ENCODE data around the gene RBM19. TPM values are rescaled to one million over a fixed set of nuclear protein-coding genes. Genes with fewer than 3 reads are reported as not detected.

The RBM19 gene
- total RNA-seq, 2 donors from 2014 or later, result 46.9 to 77.8 TPM

DNA sequence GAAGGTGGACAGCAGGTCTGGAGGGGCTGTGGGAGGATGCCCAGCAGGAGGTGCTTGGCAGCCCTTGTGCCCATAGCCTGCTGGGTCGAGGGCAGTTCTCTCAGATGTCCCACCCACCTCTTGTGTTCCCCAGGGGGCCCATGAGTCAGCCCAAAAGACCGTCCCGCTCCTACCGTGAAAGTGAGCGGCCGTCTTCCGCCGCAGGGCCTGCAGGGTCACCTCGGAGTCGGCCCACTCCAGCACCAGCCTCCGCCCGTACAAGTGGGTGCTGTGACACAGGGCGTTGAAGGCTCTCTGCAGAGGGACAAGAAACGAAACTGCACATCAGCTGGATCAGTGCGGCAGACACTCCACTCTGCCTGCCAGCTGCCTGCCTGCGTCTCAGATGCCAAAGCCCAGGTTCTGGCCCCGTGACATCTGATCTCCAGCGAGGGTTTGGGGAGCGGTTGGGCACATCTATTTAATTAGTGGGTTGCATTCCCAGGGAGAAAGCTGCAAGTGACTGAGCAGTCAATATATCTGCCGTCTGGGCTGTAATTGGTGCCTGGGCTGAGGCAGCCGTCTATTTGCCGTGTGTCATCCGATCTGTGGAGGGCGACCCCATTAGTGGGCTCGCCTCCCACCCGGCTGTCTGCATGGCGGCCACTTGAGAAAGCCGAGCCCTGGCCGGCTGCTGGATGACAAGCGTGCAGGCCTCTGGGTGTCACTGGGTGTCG is 121.5 kb downstream of the RBM19 start:
- ATAC-seq (peak in 1 of 2 donors; percentile 7), DNase-seq (ENCODE audit: low spot score) (no peak)
- Mint-ChIP-seq H3K9me3 (no peaks in the 10 kb centered on the region), H3K36me3 (peaks cover 6% of the 10 kb centered on the region), H3K4me3 (no peak overlapping the region), H3K27ac (no peak overlapping the region), H3K27me3 (no peaks in the 10 kb centered on the region), H3K4me1 (ENCODE audit: low read depth in 2 of 2) (no peaks in the 10 kb centered on the region)

DNA sequence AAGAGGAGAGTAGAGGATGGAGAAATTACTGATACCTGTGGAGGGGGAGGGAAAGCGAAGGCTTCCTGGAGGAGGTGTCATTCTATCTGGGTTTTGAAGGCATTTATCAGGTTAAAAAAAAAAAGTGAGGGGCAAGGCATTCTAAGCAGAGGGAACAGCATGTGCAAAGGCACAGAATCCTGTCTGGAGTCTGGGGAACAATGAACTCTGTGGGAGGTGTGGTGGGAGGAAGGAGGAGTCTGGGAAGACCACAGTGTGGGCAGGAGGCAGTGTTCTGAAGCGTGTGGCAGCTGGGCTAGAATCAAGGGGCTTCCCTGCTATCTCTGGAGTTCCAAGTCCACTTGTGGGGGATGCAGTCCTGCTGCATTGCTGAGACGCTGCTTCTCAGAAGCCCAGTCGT is 123.4 kb downstream of the RBM19 start:
- H3K27me3 Mint-ChIP-seq, result no peaks in the 10 kb centered on the region
- H3K4me3 Mint-ChIP-seq, result no peak overlapping the region
- H3K27ac Mint-ChIP-seq, result no peak overlapping the region
- H3K4me1 Mint-ChIP-seq (ENCODE audit: low read depth in 2 of 2), result no peaks in the 10 kb centered on the region
- H3K36me3 Mint-ChIP-seq, result peaks cover 6% of the 10 kb centered on the region
- H3K9me3 Mint-ChIP-seq, result no peaks in the 10 kb centered on the region
- no peak for ATAC-seq
- no peak for DNase-seq (ENCODE audit: low spot score)

DNA sequence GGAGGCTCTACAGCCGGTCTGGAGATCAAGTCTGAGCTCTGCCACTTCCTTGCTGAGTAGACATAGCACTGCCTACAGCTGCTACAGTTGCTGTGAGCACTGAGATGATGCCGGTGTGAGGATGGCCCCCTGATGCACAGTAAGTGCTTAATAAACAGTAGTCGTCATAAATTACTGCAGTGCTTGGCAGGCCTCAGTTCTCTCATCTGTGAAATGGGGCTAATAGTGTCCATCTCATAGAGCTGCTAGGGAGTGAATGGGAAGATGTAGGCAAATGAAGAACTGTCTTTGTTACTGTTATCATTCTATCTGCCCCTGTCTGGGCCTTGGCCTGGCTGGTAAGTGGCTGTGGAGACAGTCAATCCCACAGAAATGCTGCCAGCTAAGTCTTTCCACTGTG is 124.3 kb downstream of the RBM19 start:
- Mint-ChIP-seq H3K4me1 (ENCODE audit: low read depth in 2 of 2) (no peaks in the 10 kb centered on the region), H3K27ac (no peak overlapping the region), H3K27me3 (no peaks in the 10 kb centered on the region), H3K4me3 (no peak overlapping the region), H3K9me3 (no peaks in the 10 kb centered on the region), H3K36me3 (peaks cover 6% of the 10 kb centered on the region)
- DNase-seq (ENCODE audit: low spot score) (no peak), ATAC-seq (no peak)

DNA sequence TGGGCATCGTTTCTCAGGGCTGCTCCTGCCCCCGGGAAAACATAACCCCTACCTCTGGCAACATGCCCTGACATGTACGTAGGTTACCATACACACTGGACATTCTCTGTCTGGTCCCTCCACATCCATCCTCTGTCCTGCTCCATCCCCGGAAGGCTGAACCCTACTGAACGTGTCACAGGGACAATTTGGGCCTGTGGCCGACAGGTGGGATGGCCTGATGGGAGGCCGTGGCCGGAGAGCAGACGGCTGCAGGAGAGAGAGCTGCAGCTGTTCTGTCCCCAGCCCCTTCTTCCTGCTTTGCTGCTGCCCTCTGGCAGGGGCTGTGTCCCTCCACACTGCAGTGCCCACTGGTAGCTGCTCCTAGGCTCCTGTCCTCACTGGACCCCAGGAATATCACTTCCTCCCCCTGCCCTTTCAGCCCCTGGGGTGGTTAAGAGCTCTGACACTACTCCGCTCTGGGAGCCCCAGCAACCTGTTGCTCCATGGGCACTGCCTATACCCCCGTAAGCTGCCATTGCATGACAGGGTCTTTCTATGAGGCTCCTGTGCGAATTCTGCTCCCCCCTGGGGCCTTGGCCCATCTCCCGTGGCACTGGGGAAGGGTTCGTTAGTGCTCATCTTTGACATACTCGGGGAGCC is 125.6 kb downstream of the RBM19 start:
- DNase-seq (ENCODE audit: low spot score) (no peak), ATAC-seq (no peak)
- no peaks in the 10 kb centered on the region for H3K9me3 Mint-ChIP-seq
- peaks cover 6% of the 10 kb centered on the region for H3K36me3 Mint-ChIP-seq
- H3K4me3 Mint-ChIP-seq, result no peak overlapping the region
- no peak overlapping the region for H3K27ac Mint-ChIP-seq
- H3K4me1 Mint-ChIP-seq (ENCODE audit: low read depth in 2 of 2), result no peaks in the 10 kb centered on the region
- no peaks in the 10 kb centered on the region for H3K27me3 Mint-ChIP-seq

DNA sequence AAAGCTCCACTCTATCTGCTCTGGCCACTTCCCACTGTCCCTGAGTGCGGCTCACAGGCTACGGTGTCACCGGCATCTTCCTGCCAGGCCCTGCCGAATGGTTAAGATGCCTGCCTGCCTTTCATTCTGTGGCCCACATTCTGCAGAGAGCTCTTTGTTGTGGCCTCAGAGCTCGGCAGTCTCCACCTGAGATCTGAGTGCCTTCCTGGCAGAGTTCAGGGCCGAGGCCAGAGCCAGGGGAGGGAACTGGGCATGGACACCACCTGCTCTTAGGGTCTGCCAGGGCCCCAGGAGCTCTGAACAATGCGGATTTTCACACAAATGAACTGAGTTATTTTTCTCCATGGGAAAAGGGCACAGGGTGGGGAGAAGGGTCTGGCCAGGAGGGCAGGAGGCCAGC is 127.2 kb downstream of the RBM19 start:
- no peaks in the 10 kb centered on the region for H3K9me3 Mint-ChIP-seq
- peaks cover 6% of the 10 kb centered on the region for H3K36me3 Mint-ChIP-seq
- DNase-seq (ENCODE audit: low spot score) (no peak), ATAC-seq (peak in 1 of 2 donors; percentile 29)
- H3K27ac Mint-ChIP-seq, result no peak overlapping the region
- H3K4me1 Mint-ChIP-seq (ENCODE audit: low read depth in 2 of 2), result no peaks in the 10 kb centered on the region
- H3K27me3 Mint-ChIP-seq, result no peaks in the 10 kb centered on the region
- no peak overlapping the region for H3K4me3 Mint-ChIP-seq

DNA sequence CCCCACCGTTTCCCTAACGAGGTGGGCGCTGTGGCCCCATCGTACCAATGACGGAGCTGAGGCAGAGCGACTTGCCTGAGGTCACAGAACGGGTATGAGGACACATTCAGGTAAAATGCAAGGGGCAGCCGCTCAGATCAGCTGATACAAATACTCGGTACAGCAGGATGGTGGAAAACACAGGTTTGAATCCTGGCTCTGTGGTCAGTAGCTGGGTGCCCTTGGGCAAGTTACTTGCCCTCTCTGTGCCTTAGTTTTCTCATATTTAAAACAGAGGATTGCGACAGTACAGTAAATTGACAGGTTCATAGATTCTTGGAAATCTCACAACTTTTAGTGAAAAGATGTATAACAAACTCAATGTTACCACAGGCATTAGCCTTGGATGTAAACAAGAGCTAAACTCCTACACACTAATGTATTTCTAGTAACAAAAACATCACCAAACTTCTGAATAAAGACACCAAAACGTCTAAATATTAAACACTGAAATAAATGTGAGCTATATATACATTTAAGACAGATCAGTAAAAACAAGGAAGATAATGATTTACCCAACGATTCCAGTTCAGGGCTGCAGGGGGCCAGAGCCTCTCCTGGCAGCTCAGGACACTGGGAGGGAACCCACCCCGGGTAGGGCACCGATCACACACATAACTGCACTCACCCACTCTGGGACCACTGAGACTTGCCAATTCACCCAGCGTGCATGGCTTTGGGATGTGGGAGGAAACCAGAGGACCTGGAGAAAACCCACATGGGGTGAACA is 128.4 kb downstream of the RBM19 start:
- Mint-ChIP-seq H3K4me1 (ENCODE audit: low read depth in 2 of 2) (no peaks in the 10 kb centered on the region), H3K36me3 (peaks cover 6% of the 10 kb centered on the region)
- no peak for DNase-seq (ENCODE audit: low spot score)

DNA sequence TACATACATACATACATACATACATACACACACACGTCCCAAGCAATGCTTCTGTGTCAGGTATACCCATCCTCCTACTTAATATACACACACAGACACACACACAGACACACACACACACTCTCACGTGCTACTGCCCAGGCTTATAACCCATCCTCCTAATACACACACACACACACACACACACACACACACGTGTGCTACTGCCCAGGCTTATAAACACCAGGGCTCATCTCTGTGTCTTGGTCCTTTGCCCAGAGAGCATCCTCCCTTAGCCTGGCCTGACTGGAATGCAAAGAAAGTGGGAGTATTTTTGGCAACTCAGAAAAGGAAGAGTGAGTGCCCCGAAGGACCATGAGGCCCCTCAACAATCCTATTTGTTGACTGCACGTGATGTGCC is 129.0 kb downstream of the RBM19 start:
- ATAC-seq (no peak), DNase-seq (ENCODE audit: low spot score) (no peak)
- H3K4me1 Mint-ChIP-seq (ENCODE audit: low read depth in 2 of 2), result no peaks in the 10 kb centered on the region
- H3K27ac Mint-ChIP-seq, result no peak overlapping the region
- H3K9me3 Mint-ChIP-seq, result no peaks in the 10 kb centered on the region
- no peak overlapping the region for H3K4me3 Mint-ChIP-seq
- H3K36me3 Mint-ChIP-seq, result no peaks in the 10 kb centered on the region
- H3K27me3 Mint-ChIP-seq, result no peaks in the 10 kb centered on the region

More for the DNA sequence above, 128.4 kb downstream of the RBM19 start:
- Mint-ChIP-seq H3K27ac (no peak overlapping the region), H3K9me3 (no peaks in the 10 kb centered on the region), H3K4me3 (no peak overlapping the region), H3K27me3 (no peaks in the 10 kb centered on the region)
- ATAC-seq, result no peak

DNA sequence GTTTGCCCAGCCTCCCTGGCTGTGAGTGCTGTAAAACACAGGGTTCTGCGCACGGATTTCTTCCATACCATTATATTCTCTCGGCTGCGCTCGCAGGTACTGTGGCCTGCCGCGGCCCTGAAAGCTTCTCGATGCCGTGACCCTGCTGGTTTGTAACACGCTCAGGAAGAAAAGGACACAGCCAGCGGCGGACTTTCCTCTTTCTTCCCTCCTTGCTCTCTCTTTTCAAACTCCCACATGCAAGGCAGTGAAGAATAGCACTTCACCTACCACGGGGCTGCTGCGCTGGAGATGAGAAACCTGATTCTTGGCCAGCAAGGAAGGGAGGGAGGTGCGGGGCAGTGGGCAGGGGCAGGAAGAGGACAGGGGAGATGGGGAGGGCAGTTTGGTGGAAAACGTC is 130.2 kb downstream of the RBM19 start:
- H3K4me1 Mint-ChIP-seq (ENCODE audit: low read depth in 2 of 2), result no peaks in the 10 kb centered on the region
- ATAC-seq (no peak), DNase-seq (ENCODE audit: low spot score) (no peak)
- H3K27ac Mint-ChIP-seq, result no peak overlapping the region
- no peaks in the 10 kb centered on the region for H3K36me3 Mint-ChIP-seq
- no peaks in the 10 kb centered on the region for H3K9me3 Mint-ChIP-seq
- no peak overlapping the region for H3K4me3 Mint-ChIP-seq
- no peaks in the 10 kb centered on the region for H3K27me3 Mint-ChIP-seq

DNA sequence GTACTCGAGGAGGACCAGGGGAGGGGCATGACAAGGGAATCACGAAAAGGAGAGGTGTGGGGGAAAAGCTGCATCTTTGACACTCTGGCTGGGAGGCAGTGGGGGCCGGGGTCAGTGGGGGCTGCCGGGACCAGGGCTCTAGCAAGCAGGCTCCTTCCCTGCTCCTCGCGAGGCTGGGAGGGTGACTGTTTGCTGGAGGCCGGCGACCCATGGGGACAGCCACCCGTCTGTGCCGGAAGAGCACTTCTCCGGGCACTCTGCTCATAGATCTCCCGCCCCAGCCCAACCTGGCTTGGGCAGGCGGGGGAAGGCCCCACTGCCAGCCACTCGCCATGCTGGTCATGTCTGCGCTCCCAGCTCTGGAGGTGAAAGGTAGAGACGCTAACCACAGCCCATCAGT is 130.7 kb downstream of the RBM19 start:
- no peak overlapping the region for H3K4me3 Mint-ChIP-seq
- no peak overlapping the region for H3K27ac Mint-ChIP-seq
- H3K9me3 Mint-ChIP-seq, result no peaks in the 10 kb centered on the region
- H3K36me3 Mint-ChIP-seq, result no peaks in the 10 kb centered on the region
- DNase-seq (ENCODE audit: low spot score) (no peak), ATAC-seq (no peak)
- no peaks in the 10 kb centered on the region for H3K4me1 Mint-ChIP-seq (ENCODE audit: low read depth in 2 of 2)
- no peaks in the 10 kb centered on the region for H3K27me3 Mint-ChIP-seq

DNA sequence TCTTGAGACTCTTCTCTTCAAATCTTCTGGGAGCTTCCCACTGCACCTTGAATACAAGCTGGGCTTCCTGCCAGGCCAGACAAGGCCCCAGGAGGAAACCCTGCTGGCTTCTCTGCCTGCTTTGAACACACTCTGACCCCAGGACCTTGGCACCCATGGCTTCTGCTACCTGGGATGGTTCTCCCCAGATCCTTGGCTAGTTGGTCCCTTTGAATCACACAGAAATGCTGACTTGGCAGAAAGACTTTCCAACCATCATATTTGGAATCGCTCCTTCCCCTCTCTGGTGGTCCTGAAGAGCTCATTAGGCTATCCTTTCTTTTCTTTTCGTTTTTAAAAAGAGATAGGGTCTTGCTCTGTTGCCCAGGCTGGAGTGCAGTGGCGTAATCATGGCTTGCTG is 132.7 kb downstream of the RBM19 start:
- Mint-ChIP-seq H3K4me1 (ENCODE audit: low read depth in 2 of 2) (no peaks in the 10 kb centered on the region), H3K27me3 (no peaks in the 10 kb centered on the region), H3K4me3 (no peak overlapping the region), H3K27ac (no peak overlapping the region), H3K9me3 (no peaks in the 10 kb centered on the region), H3K36me3 (no peaks in the 10 kb centered on the region)
- DNase-seq (ENCODE audit: low spot score), result no peak
- ATAC-seq, result no peak

DNA sequence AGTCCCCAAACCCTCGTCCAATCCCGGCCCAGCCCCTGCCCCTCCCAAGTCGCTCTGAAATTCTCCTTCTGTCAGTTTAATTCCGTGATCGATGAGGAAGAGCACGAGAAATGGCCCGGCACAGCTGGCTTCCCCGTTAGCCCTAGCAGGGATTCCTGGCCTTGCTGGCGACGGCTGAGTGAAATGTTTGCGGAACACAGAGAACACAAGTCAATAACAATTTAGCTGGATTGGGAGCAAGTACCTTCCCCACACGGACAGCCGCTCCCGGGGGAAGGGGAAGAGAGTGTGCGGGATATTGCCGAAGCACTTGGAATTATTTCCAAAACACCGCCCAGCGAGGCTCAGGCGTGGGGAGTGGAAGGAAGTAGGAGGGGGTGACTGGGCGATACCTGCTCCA is 134.6 kb downstream of the RBM19 start:
- no peaks in the 10 kb centered on the region for H3K27me3 Mint-ChIP-seq
- DNase-seq (ENCODE audit: low spot score) (no peak), ATAC-seq (no peak)
- no peaks in the 10 kb centered on the region for H3K9me3 Mint-ChIP-seq
- no peaks in the 10 kb centered on the region for H3K4me1 Mint-ChIP-seq (ENCODE audit: low read depth in 2 of 2)
- no peak overlapping the region for H3K27ac Mint-ChIP-seq
- H3K4me3 Mint-ChIP-seq, result no peak overlapping the region
- H3K36me3 Mint-ChIP-seq, result no peaks in the 10 kb centered on the region

DNA sequence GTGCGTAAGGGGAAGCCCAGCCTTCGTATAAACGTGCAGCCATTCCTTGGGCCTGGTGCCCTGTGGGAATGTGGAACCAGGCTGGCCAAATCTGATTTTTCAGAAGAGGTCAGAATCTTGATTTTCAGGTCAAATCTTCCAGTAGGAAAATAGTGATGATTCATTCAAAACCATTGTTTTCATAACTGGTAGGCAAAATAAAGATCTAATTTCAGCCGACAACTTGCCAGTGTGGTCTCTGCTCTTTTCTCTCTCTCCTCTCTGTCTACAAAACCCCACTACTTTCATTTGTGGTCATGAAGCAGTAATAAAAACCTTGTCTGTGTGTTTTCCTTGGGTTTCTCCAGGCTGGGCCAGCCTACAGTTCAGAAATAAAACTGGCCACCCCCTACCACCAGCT is 135.1 kb downstream of the RBM19 start:
- H3K27ac Mint-ChIP-seq, result no peak overlapping the region

DNA sequence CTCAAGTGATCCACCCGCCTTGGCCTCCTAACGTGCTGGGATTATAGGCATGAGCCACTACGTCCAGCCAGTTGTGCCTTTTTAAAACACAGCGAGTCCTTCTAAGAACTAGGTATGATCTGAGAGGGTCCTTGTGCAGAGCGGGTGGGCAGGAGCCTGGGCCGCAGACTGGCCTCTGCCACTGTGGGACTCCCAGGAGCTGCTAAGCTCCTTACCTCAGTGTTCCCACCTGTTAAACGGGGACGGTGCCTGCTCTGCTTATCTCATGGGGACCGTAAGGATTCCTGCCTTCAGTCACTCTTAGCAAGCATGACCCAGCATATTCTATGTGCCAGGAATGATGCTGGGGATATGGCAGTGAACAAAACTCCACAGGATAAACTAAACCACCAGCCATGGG is 136.9 kb downstream of the RBM19 start:
- Mint-ChIP-seq H3K27me3 (no peaks in the 10 kb centered on the region), H3K27ac (no peak overlapping the region)

More for the DNA sequence above, 135.1 kb downstream of the RBM19 start:
- Mint-ChIP-seq H3K4me1 (ENCODE audit: low read depth in 2 of 2) (no peaks in the 10 kb centered on the region), H3K4me3 (no peak overlapping the region), H3K36me3 (no peaks in the 10 kb centered on the region), H3K9me3 (no peaks in the 10 kb centered on the region), H3K27me3 (no peaks in the 10 kb centered on the region)
- ATAC-seq, result no peak
- DNase-seq (ENCODE audit: low spot score), result no peak

DNA sequence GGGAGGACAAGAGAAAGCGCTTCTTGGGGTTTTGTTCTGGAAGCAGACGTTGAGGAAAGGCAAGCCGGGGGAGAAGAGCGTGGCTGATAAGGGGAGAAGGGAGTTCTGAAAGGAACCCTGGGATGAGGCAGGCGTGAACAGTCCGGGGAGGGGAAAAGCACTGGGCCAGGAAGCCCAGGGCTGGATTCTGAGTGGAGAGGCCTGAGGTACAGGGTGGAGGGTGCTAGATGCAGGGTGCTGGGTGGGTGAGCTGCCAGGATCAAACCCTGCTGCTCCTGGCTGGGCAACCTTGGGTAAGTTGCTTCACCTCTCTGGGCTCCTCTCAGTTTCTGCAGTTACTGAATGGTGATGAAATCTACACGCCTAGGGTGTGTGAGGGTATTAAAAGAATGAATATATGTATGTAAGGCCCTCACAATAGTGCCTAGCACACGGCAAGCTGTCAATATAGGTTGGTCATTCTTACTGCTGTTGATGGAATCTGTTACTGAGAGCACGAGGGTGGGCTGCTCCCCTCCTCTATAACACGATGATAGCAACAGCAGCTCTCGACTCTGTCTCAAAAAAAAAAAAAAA is 138.5 kb downstream of the RBM19 start:
- Mint-ChIP-seq H3K27me3 (no peaks in the 10 kb centered on the region), H3K4me1 (ENCODE audit: low read depth in 2 of 2) (no peaks in the 10 kb centered on the region), H3K9me3 (no peaks in the 10 kb centered on the region), H3K27ac (no peak overlapping the region), H3K36me3 (no peaks in the 10 kb centered on the region), H3K4me3 (no peak overlapping the region)
- DNase-seq (ENCODE audit: low spot score) (no peak), ATAC-seq (no peak)

More for the DNA sequence above, 136.9 kb downstream of the RBM19 start:
- H3K4me1 Mint-ChIP-seq (ENCODE audit: low read depth in 2 of 2), result no peaks in the 10 kb centered on the region
- no peak overlapping the region for H3K4me3 Mint-ChIP-seq
- H3K9me3 Mint-ChIP-seq, result no peaks in the 10 kb centered on the region
- H3K36me3 Mint-ChIP-seq, result no peaks in the 10 kb centered on the region
- DNase-seq (ENCODE audit: low spot score) (no peak), ATAC-seq (no peak)
